Fibroblast of lung (primary cell): ENCODE data around the gene JAK2.

Source experiments
- EZH2 ChIP-seq: IDR thresholded peaks from 2 replicates; pipeline ENCODE4 v1.5.1; 2012; ENCODE audit warnings: low read length, control low read depth, mild to moderate bottlenecking; ENCODE audit errors: missing control alignments
- TF ChIP-seq, protein P1 (sequence below), 2 donors: IDR thresholded peaks in 1 of 2; conservative IDR thresholded peaks in 1 of 2; 1 replicate in 1 of 2; 2 replicates in 1 of 2; pipeline ENCODE4 v1.5.1; 2011 to 2012; ENCODE audit warnings: low read length in 2 of 2, control low read depth in 1 of 2, inconsistent platforms in 1 of 2, low read depth in 1 of 2, mild to moderate bottlenecking in 1 of 2

DNA sequence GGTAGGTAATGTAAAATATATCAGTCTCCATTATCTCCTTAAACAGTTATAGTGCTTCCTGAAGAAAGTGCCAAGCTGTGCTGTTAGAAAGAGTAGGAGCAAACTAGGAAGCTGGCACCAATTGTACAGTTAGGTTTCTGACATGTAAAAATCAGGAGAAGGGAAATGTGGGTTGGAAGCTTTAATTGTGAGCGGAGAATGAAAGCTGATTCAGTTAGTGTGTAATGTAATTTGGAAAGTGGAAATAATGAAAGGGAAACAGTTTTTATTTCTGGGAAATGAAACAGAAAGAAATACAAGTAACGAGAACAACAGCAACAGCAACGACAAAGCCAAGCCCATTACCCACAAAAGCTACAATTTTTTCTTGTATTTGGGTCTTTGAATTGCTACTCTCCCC is 48.8 kb upstream of the JAK2 start:
- TF ChIP-seq, protein P1, sequence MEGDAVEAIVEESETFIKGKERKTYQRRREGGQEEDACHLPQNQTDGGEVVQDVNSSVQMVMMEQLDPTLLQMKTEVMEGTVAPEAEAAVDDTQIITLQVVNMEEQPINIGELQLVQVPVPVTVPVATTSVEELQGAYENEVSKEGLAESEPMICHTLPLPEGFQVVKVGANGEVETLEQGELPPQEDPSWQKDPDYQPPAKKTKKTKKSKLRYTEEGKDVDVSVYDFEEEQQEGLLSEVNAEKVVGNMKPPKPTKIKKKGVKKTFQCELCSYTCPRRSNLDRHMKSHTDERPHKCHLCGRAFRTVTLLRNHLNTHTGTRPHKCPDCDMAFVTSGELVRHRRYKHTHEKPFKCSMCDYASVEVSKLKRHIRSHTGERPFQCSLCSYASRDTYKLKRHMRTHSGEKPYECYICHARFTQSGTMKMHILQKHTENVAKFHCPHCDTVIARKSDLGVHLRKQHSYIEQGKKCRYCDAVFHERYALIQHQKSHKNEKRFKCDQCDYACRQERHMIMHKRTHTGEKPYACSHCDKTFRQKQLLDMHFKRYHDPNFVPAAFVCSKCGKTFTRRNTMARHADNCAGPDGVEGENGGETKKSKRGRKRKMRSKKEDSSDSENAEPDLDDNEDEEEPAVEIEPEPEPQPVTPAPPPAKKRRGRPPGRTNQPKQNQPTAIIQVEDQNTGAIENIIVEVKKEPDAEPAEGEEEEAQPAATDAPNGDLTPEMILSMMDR (conservative IDR thresholded peaks at IDR 0.05 in 1 of 2, IDR thresholded peaks at IDR 0.05 in 1 of 2; ENCODE audit: low read depth in 1 of 2, low read length in 2 of 2) = no peak
- TF ChIP-seq EZH2 = no peak
